Lung (tissue), 12 donors: ENCODE results near the gene STK24. TPM values are rescaled to one million over a fixed set of nuclear protein-coding genes. Genes with fewer than 3 reads are reported as not detected.

ENCODE experiments used
- ATAC-seq: fragments of 200-7000 bp; cut with Tn5 transposase; one replicate; pipeline ENCODE4 v1.9.1; 2020; ENCODE audit warnings: moderate number of reproducible peaks; ENCODE audit not compliant: insufficient read depth, low FRiP score
- DNase-seq, 3 donors: peaks; one replicate each; pipeline ENCODE4 v3.0.0-alpha.2; 2013 to 2017
- H3K27ac ChIP-seq, 2 donors: one replicate each; pipeline ENCODE4 v1.5.1; 2013; ENCODE audit warnings: mild to moderate bottlenecking in 2 of 2, moderate library complexity in 2 of 2, control low read depth in 1 of 2, inconsistent platforms in 1 of 2, low read depth in 1 of 2, low read length in 1 of 2
- H3K27me3 ChIP-seq, 3 donors: one replicate each; pipeline ENCODE4 v1.5.1; 2013; ENCODE audit warnings: low read length in 2 of 3; ENCODE audit not compliant: control insufficient read depth in 3 of 3, insufficient read depth in 3 of 3
- H3K36me3 ChIP-seq, 4 donors: one replicate each; pipeline ENCODE4 v1.5.1; 2013; ENCODE audit warnings: low read length in 4 of 4, mild to moderate bottlenecking in 1 of 4, moderate library complexity in 1 of 4; ENCODE audit not compliant: control insufficient read depth in 4 of 4, insufficient read depth in 4 of 4
- H3K4me1 ChIP-seq, 5 donors: one replicate each; pipeline ENCODE4 v1.5.1; 2013; ENCODE audit warnings: low read length in 5 of 5, mild to moderate bottlenecking in 2 of 5, moderate library complexity in 1 of 5; ENCODE audit not compliant: control insufficient read depth in 5 of 5, insufficient read depth in 5 of 5
- H3K4me3 ChIP-seq: one replicate; pipeline ENCODE4 v1.5.1; 2013; ENCODE audit warnings: mild to moderate bottlenecking, control low read depth, moderate library complexity
- H3K9ac ChIP-seq, 2 donors: one replicate each; pipeline ENCODE4 v1.5.1; 2013; ENCODE audit warnings: low read length in 2 of 2, control low read depth in 1 of 2; ENCODE audit not compliant: insufficient read depth in 1 of 2
- H3K9me3 ChIP-seq, 4 donors: one replicate each; pipeline ENCODE4 v1.5.1; 2013; ENCODE audit warnings: low read length in 3 of 4, mild to moderate bottlenecking in 1 of 4, moderate library complexity in 1 of 4; ENCODE audit not compliant: control insufficient read depth in 4 of 4, insufficient read depth in 3 of 4
- CTCF ChIP-seq: IDR thresholded peaks from 2 replicates; pipeline ENCODE4 v1.5.1; 2012; ENCODE audit warnings: mild to moderate bottlenecking; ENCODE audit errors: control extremely low read depth, extremely low read depth
- WGBS, 2 donors: extraction: QIAGEN DNeasy Blood & Tissue Kit; methylation state at CpG; one replicate each; pipeline ENCODE4 v1.1.7; 2013; 5-methylcytosine and 5-hydroxymethylcytosine counted together
- polyA plus RNA-seq, 2 donors: library from polyadenylated mRNA; stranded (reverse); fragments of 200-250 nt; gene quantifications; one replicate each; pipeline ENCODE4 v1.2.1, GENCODE V29; 2013
- total RNA-seq, 2 donors: library from RNA; depleted of rRNA in 1 of 2; stranded (reverse); fragments of >200 nt in 1 of 2; gene quantifications; one replicate each; pipeline ENCODE4 v1.2.1, GENCODE V29; 2014 to 2021
- donor health status: control.
- donor health status: control.
- donor health status: Bipolar disorder and iron deficiency.
- donor health status: healthy.
- donor health status: DM: yes; HTN: yes; CAD: no.

Gene STK24
- total and polyA plus RNA-seq, 4 donors, result 38.0 to 102 (median 64.5) TPM

GRCh38 chr13:98487016-98487415, 89.9 kb downstream of the STK24 start:
- no peak for TF ChIP-seq CTCF
- no peak for ATAC-seq
- peaks cover 23 to 49% (median 42%) of the 10 kb centered on the region in 5 donors for H3K4me1 ChIP-seq
- no peak overlapping the region for H3K9ac ChIP-seq
- no peaks in the 10 kb centered on the region for H3K27me3 ChIP-seq
- H3K27ac ChIP-seq, result no peak overlapping the region
- DNase-seq, result no peak
- 93 to 95% methylated on average over 5 of the region's 5 CpGs for WGBS, 2 donors
- no peaks in the 10 kb centered on the region for H3K9me3 ChIP-seq
- H3K36me3 ChIP-seq, result no peaks in the 10 kb centered on the region
- H3K4me3 ChIP-seq, result no peak overlapping the region

GRCh38 chr13:98486412-98486811, 90.5 kb downstream of the STK24 start:
- H3K4me1 ChIP-seq, result peaks cover 23 to 54% (median 39%) of the 10 kb centered on the region in 5 donors
- H3K27ac ChIP-seq, result no peak overlapping the region
- no peak overlapping the region for H3K9ac ChIP-seq
- H3K27me3 ChIP-seq, result no peaks in the 10 kb centered on the region
- no peak for TF ChIP-seq CTCF
- H3K36me3 ChIP-seq, result peaks cover 0 to 3% (median 2%) of the 10 kb centered on the region in 4 donors
- 92 to 94% methylated on average over 8 of the region's 8 CpGs for WGBS, 2 donors
- no peaks in the 10 kb centered on the region for H3K9me3 ChIP-seq
- no peak for ATAC-seq
- no peak overlapping the region for H3K4me3 ChIP-seq
- no peak for DNase-seq

- H3K27ac ChIP-seq, result peak overlapping the region; percentile 63 to 86
- H3K9me3 ChIP-seq, result no peaks in the 10 kb centered on the region
- no peak overlapping the region for H3K9ac ChIP-seq
- DNase-seq (no peak), ATAC-seq (no peak)
- H3K4me3 ChIP-seq, result no peak overlapping the region
- H3K27me3 ChIP-seq, result no peaks in the 10 kb centered on the region
- H3K4me1 ChIP-seq, result peaks cover 23 to 49% (median 35%) of the 10 kb centered on the region in 5 donors
- TF ChIP-seq CTCF, result no peak
- WGBS, 2 donors, result 92 to 93% methylated on average over 11 of the region's 11 CpGs
- peaks cover 0 to 3% (median 3%) of the 10 kb centered on the region in 4 donors for H3K36me3 ChIP-seq
These were observed 91.3 kb downstream of the STK24 start for GRCh38 chr13:98485561-98485960.
